Lower leg skin (tissue), 4 donors: Measurements from ENCODE around the gene KPNA3. TPM values are rescaled to one million over a fixed set of nuclear protein-coding genes. Genes with fewer than 3 reads are reported as not detected.

Experiments
- DNase-seq, 2 donors: peaks; one replicate each; pipeline ENCODE4 v3.0.0-alpha.2; 2019; ENCODE audit warnings: low spot score in 2 of 2
- H3K4me3 ChIP-seq: fragments of 200-600 bp; sonication (generic); 2 replicates; pipeline ENCODE4 v1.5.1; 2017; ENCODE audit warnings: mild to moderate bottlenecking, low read depth; ENCODE audit not compliant: poor library complexity, severe bottlenecking
- POLR2A ChIP-seq, 2 donors: fragments of 450-650 bp; IDR thresholded peaks; one replicate each; pipeline ENCODE4 v1.6.1; 2016 to 2017; ENCODE audit warnings: antibody characterized with exemption in 2 of 2, mild to moderate bottlenecking in 1 of 2, moderate library complexity in 1 of 2
- WGBS, 2 donors: methylation state at CpG; one replicate each; pipeline ENCODE4 v1.1.5; 2018; 5-methylcytosine and 5-hydroxymethylcytosine counted together
- intact Hi-C: fragments of 100-400 bp; cut with DNase I; formaldehyde crosslinking; loops from one replicate; pipeline ENCODE4 v1.15.0; 2023; ENCODE audit warnings: low total_unique reads
- total RNA-seq, 4 donors: library from RNA; depleted of rRNA; stranded (reverse); fragments of >200 nt; gene quantifications; one replicate each; pipeline ENCODE4 v1.1.0, GENCODE V29; 2016
- TF ChIP-seq, protein P1 (sequence below), 3 donors: fragments of 450-650 bp; IDR thresholded peaks; one replicate each; pipeline ENCODE4 v1.5.1; 2016; ENCODE audit warnings: antibody characterized with exemption in 3 of 3, mild to moderate bottlenecking in 3 of 3, moderate library complexity in 2 of 3

KPNA3 gene
- total RNA-seq, 4 donors from 2014 or later: 17.7 to 25.0 (median 24.8) TPM

DNA sequence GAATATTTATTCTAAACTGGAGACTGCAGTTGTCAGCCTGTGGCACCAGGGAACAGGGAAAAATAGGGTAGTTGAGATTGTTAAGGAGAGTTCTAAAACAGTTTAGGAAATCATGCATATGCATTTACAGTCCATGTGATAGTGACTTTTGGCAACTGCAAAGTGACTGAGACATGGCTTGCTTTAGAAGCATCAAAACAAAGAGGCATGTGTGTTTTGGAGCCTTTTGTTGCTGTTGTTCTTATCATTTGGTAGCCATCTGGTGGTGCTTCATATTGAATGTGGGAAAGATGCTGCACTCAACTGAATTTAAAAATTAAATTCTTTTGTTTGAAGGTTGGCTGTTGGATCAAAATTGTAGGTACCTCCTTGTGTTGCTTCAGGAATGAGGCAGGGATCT is 91.0 kb downstream of the KPNA3 start:
- no peak for DNase-seq
- intact Hi-C loops: no loop called here
- H3K4me3 ChIP-seq: no peak overlapping the region
- TF ChIP-seq POLR2A (IDR thresholded peaks at IDR 0.05): no peak
- TF ChIP-seq, protein P1, sequence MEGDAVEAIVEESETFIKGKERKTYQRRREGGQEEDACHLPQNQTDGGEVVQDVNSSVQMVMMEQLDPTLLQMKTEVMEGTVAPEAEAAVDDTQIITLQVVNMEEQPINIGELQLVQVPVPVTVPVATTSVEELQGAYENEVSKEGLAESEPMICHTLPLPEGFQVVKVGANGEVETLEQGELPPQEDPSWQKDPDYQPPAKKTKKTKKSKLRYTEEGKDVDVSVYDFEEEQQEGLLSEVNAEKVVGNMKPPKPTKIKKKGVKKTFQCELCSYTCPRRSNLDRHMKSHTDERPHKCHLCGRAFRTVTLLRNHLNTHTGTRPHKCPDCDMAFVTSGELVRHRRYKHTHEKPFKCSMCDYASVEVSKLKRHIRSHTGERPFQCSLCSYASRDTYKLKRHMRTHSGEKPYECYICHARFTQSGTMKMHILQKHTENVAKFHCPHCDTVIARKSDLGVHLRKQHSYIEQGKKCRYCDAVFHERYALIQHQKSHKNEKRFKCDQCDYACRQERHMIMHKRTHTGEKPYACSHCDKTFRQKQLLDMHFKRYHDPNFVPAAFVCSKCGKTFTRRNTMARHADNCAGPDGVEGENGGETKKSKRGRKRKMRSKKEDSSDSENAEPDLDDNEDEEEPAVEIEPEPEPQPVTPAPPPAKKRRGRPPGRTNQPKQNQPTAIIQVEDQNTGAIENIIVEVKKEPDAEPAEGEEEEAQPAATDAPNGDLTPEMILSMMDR (IDR thresholded peaks at IDR 0.05): no peak

DNA sequence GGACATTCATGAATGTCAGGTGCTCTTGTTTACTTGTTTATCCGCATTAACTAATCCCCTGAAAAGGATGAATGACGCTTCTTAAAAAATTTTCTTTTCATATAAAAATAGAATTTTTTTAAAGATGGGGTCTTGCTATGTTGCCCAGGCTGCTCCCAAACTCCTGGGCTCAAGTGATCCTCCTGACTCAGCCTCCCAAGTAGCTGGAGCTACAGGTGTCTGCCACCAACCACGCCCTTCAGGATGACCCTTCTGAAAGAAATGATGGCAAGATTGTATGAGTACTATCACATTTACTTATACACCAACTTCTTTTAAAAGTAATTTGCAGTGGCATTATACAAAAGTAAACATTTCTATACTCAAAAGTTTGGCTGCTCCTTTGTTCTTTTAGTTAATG is 95.0 kb downstream of the KPNA3 start:
- WGBS, 2 donors: 97% methylated on average over 3 of the region's 3 CpGs
- intact Hi-C loops: no loop called here
- no peak for DNase-seq
- TF ChIP-seq, protein P1 (IDR thresholded peaks at IDR 0.05): no peak
- no peak for TF ChIP-seq POLR2A (IDR thresholded peaks at IDR 0.05)
- H3K4me3 ChIP-seq: no peak overlapping the region

DNA sequence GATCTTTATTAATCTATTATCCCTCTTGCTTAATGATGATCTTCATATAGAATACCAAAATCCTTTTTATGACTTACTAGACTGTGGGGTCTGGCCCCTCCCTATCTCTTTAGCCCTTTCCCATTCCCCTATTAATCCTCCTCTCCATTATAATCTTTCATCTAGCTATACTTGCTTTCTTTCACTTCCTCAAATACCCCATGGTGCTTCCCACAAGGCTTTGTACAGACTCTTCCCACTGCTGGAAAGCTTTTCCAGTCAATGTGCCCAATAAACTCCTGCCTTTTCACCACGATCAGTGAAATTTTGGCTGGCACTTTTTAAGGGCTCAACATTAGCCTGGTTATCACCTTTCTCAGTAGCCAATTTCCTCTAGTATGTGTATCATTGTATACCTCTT is 98.0 kb downstream of the KPNA3 start:
- TF ChIP-seq POLR2A (IDR thresholded peaks at IDR 0.05): no peak
- TF ChIP-seq, protein P1 (IDR thresholded peaks at IDR 0.05): no peak
- DNase-seq: no peak
- intact Hi-C loops: no loop called here
- H3K4me3 ChIP-seq: no peak overlapping the region
- 79 to 87% methylated on average over 1 of the region's 1 CpG for WGBS, 2 donors

DNA sequence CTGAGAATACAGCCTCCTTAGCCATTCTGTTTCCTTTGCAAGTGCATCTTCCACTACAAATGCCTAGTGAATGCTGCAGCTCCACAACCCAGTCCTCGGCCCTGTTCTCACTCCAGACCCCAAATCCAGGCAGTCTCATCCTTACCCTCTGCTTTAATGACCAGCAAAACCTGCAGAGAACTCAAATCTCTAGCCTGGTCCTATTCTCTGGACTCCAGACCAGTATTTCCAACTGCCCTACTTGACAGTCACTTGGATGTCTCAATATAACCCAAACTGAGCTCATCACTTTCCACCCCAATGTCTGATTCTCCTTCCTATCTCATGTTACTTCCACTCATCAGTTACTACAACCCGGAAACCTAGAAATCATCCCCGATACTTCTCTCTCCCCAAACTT is 98.6 kb downstream of the KPNA3 start:
- no peak overlapping the region for H3K4me3 ChIP-seq
- no peak for DNase-seq
- 85 to 90% methylated on average over 3 of the region's 3 CpGs for WGBS, 2 donors
- TF ChIP-seq POLR2A (IDR thresholded peaks at IDR 0.05): no peak
- TF ChIP-seq, protein P1 (IDR thresholded peaks at IDR 0.05): no peak
- intact Hi-C loops: no loop called here

DNA sequence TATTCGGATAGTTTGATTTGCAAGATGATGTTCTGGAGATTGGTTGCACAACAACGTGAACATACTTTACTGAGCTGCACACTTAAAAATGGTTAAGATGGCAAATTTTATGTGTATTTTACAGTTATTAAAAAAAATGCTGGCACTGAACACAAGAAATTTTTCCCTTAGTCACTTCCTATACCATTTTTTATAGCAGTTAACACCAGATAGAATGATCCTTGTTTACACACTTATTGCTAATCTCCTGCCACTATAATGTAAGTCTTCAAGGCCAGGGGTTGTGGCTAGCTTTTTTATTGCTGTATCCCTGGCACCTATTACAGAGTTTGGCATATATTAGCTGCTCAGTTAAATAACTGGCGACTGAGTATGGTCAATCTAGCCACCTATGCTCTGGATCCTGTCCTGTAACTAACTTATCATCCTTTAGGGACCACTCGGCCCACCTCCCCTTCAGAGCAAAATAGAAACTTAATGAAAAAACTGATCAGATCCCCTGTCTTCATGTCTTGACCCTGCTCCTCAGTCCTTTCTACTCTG is 99.2 kb downstream of the KPNA3 start:
- WGBS, 2 donors: 71 to 79% methylated on average over 4 of the region's 4 CpGs
- no peak overlapping the region for H3K4me3 ChIP-seq
- DNase-seq: no peak
- TF ChIP-seq POLR2A (IDR thresholded peaks at IDR 0.05): no peak
- TF ChIP-seq, protein P1 (IDR thresholded peaks at IDR 0.05): no peak
- intact Hi-C loops: no loop called here
